Liver (tissue), 9 donors: Measurements from ENCODE around the gene CORO2A. TPM values are rescaled to one million over a fixed set of nuclear protein-coding genes. Genes with fewer than 3 reads are reported as not detected.
A peak's percentile ranks its signal among the peaks of the same experiment; 100 is the strongest.

Source experiments
- DNase-seq: peaks from one replicate; pipeline ENCODE4 v3.0.0-alpha.2; 2017; ENCODE audit warnings: low spot score
- H3K27ac ChIP-seq, 2 donors: one replicate each; pipeline ENCODE4 v1.7.0; 2013; ENCODE audit warnings: inconsistent platforms in 2 of 2, low read length in 2 of 2, control low read depth in 1 of 2, low read depth in 1 of 2, mild to moderate bottlenecking in 1 of 2
- H3K27me3 ChIP-seq, 4 donors: one replicate each; pipeline versions ENCODE4 v1.6.1 to v1.7.0; 2013; ENCODE audit warnings: low read length in 3 of 4, inconsistent platforms in 1 of 4, mild to moderate bottlenecking in 1 of 4, moderate library complexity in 1 of 4; ENCODE audit not compliant: control insufficient read depth in 4 of 4, insufficient read depth in 4 of 4
- H3K36me3 ChIP-seq, 4 donors: one replicate each; pipeline versions ENCODE4 v1.6.1 to v1.7.0; 2013; ENCODE audit warnings: low read length in 3 of 4, mild to moderate bottlenecking in 3 of 4, low read depth in 1 of 4, moderate library complexity in 1 of 4; ENCODE audit not compliant: control insufficient read depth in 4 of 4, insufficient read depth in 3 of 4
- H3K4me1 ChIP-seq, 4 donors: one replicate each; pipeline versions ENCODE4 v1.6.1 to v1.7.0; 2013; ENCODE audit warnings: low read length in 3 of 4, mild to moderate bottlenecking in 3 of 4, moderate library complexity in 1 of 4; ENCODE audit not compliant: control insufficient read depth in 4 of 4, insufficient read depth in 4 of 4
- H3K4me3 ChIP-seq, 3 donors: one replicate each; pipeline versions ENCODE4 v1.6.1 to v1.7.0; 2013; ENCODE audit warnings: low read length in 3 of 3, control low read depth in 1 of 3, low read depth in 1 of 3, mild to moderate bottlenecking in 1 of 3
- H3K9ac ChIP-seq, 2 donors: one replicate each; pipeline ENCODE4 v1.7.0; 2013; ENCODE audit warnings: low read length in 2 of 2, mild to moderate bottlenecking in 2 of 2, moderate library complexity in 2 of 2, control low read depth in 1 of 2, low read depth in 1 of 2
- H3K9me3 ChIP-seq, 4 donors: one replicate each; pipeline versions ENCODE4 v1.6.1 to v1.7.0; 2013; ENCODE audit warnings: low read length in 3 of 4; ENCODE audit not compliant: control insufficient read depth in 4 of 4
- EGR1 ChIP-seq, 2 donors: IDR thresholded peaks; 2 replicates each; pipeline ENCODE4 v1.6.1; 2016 to 2018; ENCODE audit warnings: antibody characterized with exemption in 2 of 2, low read depth in 2 of 2
- FOXA1 ChIP-seq: IDR thresholded peaks from 2 replicates; pipeline ENCODE4 v1.6.1; 2016; ENCODE audit warnings: antibody characterized with exemption
- FOXA2 ChIP-seq: IDR thresholded peaks from 2 replicates; pipeline ENCODE4 v1.6.1; 2016; ENCODE audit warnings: antibody characterized with exemption
- GABPA ChIP-seq, 2 donors: IDR thresholded peaks in 1 of 2; conservative IDR thresholded peaks in 1 of 2; 2 replicates each; pipeline ENCODE4 v1.6.1; 2016; ENCODE audit warnings: antibody characterized with exemption in 2 of 2, mild to moderate bottlenecking in 1 of 2, moderate library complexity in 1 of 2
- HNF4A ChIP-seq, 2 donors: conservative IDR thresholded peaks; 2 replicates each; pipeline ENCODE4 v1.6.1; 2016; ENCODE audit warnings: antibody characterized with exemption in 2 of 2, mild to moderate bottlenecking in 2 of 2
- HNF4G ChIP-seq: IDR thresholded peaks from 2 replicates; pipeline ENCODE4 v1.6.1; 2016; ENCODE audit warnings: antibody characterized with exemption
- JUND ChIP-seq, 2 donors: IDR thresholded peaks; 2 replicates each; pipeline ENCODE4 v1.6.1; 2016; ENCODE audit warnings: antibody characterized with exemption in 2 of 2
- NR2F2 ChIP-seq: IDR thresholded peaks from 2 replicates; pipeline ENCODE4 v1.6.1; 2016; ENCODE audit warnings: antibody characterized with exemption
- RAD21 ChIP-seq, 2 donors: IDR thresholded peaks; 2 replicates each; pipeline ENCODE4 v1.6.1; 2016; ENCODE audit warnings: antibody characterized with exemption in 2 of 2, mild to moderate bottlenecking in 2 of 2
- RXRA ChIP-seq, 2 donors: IDR thresholded peaks; 2 replicates each; pipeline ENCODE4 v1.6.1; 2017 to 2018; ENCODE audit warnings: antibody characterized with exemption in 2 of 2, mild to moderate bottlenecking in 1 of 2
- SP1 ChIP-seq: IDR thresholded peaks from 2 replicates; pipeline ENCODE4 v1.6.1; 2018; ENCODE audit warnings: antibody characterized with exemption, mild to moderate bottlenecking
- TAF1 ChIP-seq: conservative IDR thresholded peaks from 2 replicates; pipeline ENCODE4 v1.6.1; 2016; ENCODE audit warnings: antibody characterized with exemption, mild to moderate bottlenecking
- YY1 ChIP-seq: IDR thresholded peaks from 2 replicates; pipeline ENCODE4 v1.6.1; 2016; ENCODE audit warnings: antibody characterized with exemption, mild to moderate bottlenecking
- WGBS: extraction: QIAGEN DNeasy Blood & Tissue Kit; methylation state at CpG from one replicate; pipeline ENCODE4 v1.1.7; 2013; 5-methylcytosine and 5-hydroxymethylcytosine counted together
- polyA plus RNA-seq, 2 donors: library from polyadenylated mRNA; stranded (reverse) in 1 of 2; unstranded in 1 of 2; fragments of 200-250 nt in 1 of 2; fragments of >200 nt in 1 of 2; fragmentation: Nextera tagmentation in 1 of 2; extraction: Ambion mirVana in 1 of 2; gene quantifications; one replicate each; pipeline versions ENCODE4 v1.2.1 to v1.2.3, GENCODE V29; 2013 to 2015
- total RNA-seq, 2 donors: library from RNA; depleted of rRNA; stranded (reverse); fragments of >200 nt; gene quantifications; one replicate each; pipeline ENCODE4 v1.2.3, GENCODE V29; 2014
- TF ChIP-seq, protein P1 (sequence below): IDR thresholded peaks from 2 replicates; pipeline ENCODE4 v1.6.1; 2016; ENCODE audit warnings: antibody characterized with exemption, mild to moderate bottlenecking
- TF ChIP-seq, protein P2 (sequence below): IDR thresholded peaks from 2 replicates; pipeline ENCODE4 v1.6.1; 2016; ENCODE audit warnings: antibody characterized with exemption
- TF ChIP-seq, protein P3 (sequence below): IDR thresholded peaks from 2 replicates; pipeline ENCODE4 v1.6.1; 2016; ENCODE audit warnings: antibody characterized with exemption
- TF ChIP-seq, protein P4 (sequence below): fragments of 150-350 bp; IDR thresholded peaks from 2 replicates; pipeline ENCODE4 v1.5.1; 2017; ENCODE audit warnings: improper control_type of control experiment, low read depth, low read length; ENCODE audit not compliant: missing input control
- TF ChIP-seq, protein P5 (sequence below): IDR thresholded peaks from 2 replicates; pipeline ENCODE4 v1.6.1; 2016; ENCODE audit warnings: antibody characterized with exemption
- donor health status: healthy.
- donor health status: healthy.
- donor health status: healthy.
- donor health status: healthy.
- donor health status: healthy.

Gene CORO2A
- total and polyA plus RNA-seq, 4 donors: 1.2 to 2.8 (median 1.4) TPM

DNA sequence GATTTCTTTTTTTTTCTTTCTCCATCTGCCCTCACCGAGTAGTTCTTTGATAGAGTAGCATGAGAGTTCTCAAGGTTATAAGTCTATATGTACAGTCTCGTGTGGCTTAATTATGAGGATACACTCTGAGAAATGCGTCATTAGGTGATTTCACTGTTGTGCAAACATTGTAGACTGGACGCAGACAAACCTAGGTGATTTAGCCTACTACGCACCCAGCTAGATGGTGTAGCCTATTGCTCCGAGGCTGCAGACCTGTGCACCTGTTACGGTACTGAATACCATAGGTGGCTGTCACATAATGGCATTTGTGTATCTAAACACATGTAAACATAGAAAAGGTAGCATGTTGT, 26.9 kb upstream of the CORO2A start:
- TF ChIP-seq, protein P1, sequence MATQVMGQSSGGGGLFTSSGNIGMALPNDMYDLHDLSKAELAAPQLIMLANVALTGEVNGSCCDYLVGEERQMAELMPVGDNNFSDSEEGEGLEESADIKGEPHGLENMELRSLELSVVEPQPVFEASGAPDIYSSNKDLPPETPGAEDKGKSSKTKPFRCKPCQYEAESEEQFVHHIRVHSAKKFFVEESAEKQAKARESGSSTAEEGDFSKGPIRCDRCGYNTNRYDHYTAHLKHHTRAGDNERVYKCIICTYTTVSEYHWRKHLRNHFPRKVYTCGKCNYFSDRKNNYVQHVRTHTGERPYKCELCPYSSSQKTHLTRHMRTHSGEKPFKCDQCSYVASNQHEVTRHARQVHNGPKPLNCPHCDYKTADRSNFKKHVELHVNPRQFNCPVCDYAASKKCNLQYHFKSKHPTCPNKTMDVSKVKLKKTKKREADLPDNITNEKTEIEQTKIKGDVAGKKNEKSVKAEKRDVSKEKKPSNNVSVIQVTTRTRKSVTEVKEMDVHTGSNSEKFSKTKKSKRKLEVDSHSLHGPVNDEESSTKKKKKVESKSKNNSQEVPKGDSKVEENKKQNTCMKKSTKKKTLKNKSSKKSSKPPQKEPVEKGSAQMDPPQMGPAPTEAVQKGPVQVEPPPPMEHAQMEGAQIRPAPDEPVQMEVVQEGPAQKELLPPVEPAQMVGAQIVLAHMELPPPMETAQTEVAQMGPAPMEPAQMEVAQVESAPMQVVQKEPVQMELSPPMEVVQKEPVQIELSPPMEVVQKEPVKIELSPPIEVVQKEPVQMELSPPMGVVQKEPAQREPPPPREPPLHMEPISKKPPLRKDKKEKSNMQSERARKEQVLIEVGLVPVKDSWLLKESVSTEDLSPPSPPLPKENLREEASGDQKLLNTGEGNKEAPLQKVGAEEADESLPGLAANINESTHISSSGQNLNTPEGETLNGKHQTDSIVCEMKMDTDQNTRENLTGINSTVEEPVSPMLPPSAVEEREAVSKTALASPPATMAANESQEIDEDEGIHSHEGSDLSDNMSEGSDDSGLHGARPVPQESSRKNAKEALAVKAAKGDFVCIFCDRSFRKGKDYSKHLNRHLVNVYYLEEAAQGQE: peak; percentile 7
- TF ChIP-seq, protein P2, sequence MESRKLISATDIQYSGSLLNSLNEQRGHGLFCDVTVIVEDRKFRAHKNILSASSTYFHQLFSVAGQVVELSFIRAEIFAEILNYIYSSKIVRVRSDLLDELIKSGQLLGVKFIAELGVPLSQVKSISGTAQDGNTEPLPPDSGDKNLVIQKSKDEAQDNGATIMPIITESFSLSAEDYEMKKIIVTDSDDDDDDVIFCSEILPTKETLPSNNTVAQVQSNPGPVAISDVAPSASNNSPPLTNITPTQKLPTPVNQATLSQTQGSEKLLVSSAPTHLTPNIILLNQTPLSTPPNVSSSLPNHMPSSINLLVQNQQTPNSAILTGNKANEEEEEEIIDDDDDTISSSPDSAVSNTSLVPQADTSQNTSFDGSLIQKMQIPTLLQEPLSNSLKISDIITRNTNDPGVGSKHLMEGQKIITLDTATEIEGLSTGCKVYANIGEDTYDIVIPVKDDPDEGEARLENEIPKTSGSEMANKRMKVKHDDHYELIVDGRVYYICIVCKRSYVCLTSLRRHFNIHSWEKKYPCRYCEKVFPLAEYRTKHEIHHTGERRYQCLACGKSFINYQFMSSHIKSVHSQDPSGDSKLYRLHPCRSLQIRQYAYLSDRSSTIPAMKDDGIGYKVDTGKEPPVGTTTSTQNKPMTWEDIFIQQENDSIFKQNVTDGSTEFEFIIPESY: no peak
- no peak for TF ChIP-seq SP1
- TF ChIP-seq YY1: no peak
- TF ChIP-seq FOXA1: no peak
- peak in 1 of 2 donors; percentile 43 for TF ChIP-seq RXRA (IDR thresholded peaks at IDR 0.05)
- TF ChIP-seq RAD21 (IDR thresholded peaks at IDR 0.05): no peak
- TF ChIP-seq TAF1: no peak
- TF ChIP-seq, protein P3, sequence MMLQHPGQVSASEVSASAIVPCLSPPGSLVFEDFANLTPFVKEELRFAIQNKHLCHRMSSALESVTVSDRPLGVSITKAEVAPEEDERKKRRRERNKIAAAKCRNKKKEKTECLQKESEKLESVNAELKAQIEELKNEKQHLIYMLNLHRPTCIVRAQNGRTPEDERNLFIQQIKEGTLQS: no peak
- TF ChIP-seq, protein P4, sequence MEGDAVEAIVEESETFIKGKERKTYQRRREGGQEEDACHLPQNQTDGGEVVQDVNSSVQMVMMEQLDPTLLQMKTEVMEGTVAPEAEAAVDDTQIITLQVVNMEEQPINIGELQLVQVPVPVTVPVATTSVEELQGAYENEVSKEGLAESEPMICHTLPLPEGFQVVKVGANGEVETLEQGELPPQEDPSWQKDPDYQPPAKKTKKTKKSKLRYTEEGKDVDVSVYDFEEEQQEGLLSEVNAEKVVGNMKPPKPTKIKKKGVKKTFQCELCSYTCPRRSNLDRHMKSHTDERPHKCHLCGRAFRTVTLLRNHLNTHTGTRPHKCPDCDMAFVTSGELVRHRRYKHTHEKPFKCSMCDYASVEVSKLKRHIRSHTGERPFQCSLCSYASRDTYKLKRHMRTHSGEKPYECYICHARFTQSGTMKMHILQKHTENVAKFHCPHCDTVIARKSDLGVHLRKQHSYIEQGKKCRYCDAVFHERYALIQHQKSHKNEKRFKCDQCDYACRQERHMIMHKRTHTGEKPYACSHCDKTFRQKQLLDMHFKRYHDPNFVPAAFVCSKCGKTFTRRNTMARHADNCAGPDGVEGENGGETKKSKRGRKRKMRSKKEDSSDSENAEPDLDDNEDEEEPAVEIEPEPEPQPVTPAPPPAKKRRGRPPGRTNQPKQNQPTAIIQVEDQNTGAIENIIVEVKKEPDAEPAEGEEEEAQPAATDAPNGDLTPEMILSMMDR: no peak
- no peak for TF ChIP-seq NR2F2
- no peak for TF ChIP-seq EGR1 (IDR thresholded peaks at IDR 0.05; ENCODE audit: low read depth in 2 of 2)
- TF ChIP-seq HNF4A (conservative IDR thresholded peaks at IDR 0.05): peak in 1 of 2 donors; percentile 37
- TF ChIP-seq HNF4G: peak; percentile 2
- no peak for TF ChIP-seq GABPA (IDR thresholded peaks at IDR 0.05 in 1 of 2, conservative IDR thresholded peaks at IDR 0.05 in 1 of 2)
- TF ChIP-seq FOXA2: no peak
- peak; percentile 9 to 21 for TF ChIP-seq JUND (IDR thresholded peaks at IDR 0.05)
- TF ChIP-seq, protein P5, sequence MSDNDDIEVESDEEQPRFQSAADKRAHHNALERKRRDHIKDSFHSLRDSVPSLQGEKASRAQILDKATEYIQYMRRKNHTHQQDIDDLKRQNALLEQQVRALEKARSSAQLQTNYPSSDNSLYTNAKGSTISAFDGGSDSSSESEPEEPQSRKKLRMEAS: no peak
- no peaks in the 10 kb centered on the region for H3K9me3 ChIP-seq
- peaks cover 13 to 50% (median 43%) of the 10 kb centered on the region in 4 donors for H3K4me1 ChIP-seq
- no peak overlapping the region for H3K9ac ChIP-seq
- H3K36me3 ChIP-seq: peaks cover 0 to 3% (median 0%) of the 10 kb centered on the region in 4 donors
- no peak overlapping the region for H3K4me3 ChIP-seq
- H3K27ac ChIP-seq: peak overlapping the region; percentile 31 to 70
- H3K27me3 ChIP-seq: no peaks in the 10 kb centered on the region
- no peak for DNase-seq
- 59% methylated on average over 7 of the region's 7 CpGs for WGBS
